ENCODE data around the gene UBTF. TPM values are rescaled to one million over a fixed set of nuclear protein-coding genes. Genes with fewer than 3 reads are reported as not detected.

Gene UBTF
- total and polyA plus RNA-seq, 7 experiments from 2014 or later: 49.0 to 303 (median 162) TPM

DNA sequence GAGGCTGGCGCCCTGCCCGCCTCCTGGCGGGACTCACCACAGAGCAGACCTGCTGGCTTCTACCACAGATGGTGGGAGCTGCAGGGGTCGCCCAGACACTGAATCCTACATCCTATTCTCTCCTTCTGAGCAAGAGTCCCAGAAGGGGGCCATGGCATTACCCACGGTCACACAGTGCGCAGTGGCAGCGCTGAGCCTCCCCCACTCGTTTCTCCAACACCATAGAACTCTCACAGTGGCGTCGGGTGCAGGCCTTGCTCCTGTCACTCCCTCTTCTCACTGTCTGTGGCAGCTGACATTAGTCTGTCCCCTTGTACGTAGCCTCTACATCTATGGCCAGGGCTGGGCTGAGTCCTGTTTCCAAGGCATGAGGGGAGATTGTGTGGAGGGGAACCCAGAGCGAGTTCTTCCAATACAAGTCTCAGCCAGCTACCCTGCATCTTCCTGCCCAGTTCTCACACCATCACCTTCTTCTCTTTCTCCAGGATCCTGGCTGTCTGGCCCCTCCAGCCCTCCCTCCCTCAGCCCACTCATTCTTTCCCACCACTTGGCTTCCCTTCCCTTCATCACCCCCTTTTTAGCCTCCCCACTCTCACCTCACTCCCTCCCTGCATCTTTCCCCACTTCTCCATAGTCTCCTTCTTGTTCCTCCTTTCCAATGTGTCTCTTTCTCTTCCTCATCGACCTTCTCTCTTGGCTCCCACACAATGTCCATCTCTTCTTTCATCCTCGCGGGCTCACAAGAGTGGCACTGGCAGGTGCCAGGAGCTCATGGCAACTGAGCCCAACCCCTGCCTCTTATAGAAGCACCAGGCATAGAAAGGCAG, 5.9 kb downstream of the UBTF start:
- H3K36me3 Mint-ChIP-seq: peaks cover 6 to 49% (median 27%) of the 10 kb centered on the region in 5 donors
- DNase-seq (no peak), ATAC-seq (no peak)
- Histone ChIP-seq H3K4me1 (ENCODE audit: control insufficient read depth in 2 of 2, insufficient read depth in 2 of 2, low read length in 2 of 2) (peaks cover 51 to 69% of the 10 kb centered on the region in 2 donors), H3K36me3 (ENCODE audit: control insufficient read depth in 2 of 3, insufficient read depth in 3 of 3, low read length in 3 of 3) (peaks cover 19 to 67% (median 34%) of the 10 kb centered on the region in 3 experiments), H3K9me3 (ENCODE audit: control insufficient read depth in 2 of 3, low read length in 3 of 3) (no peaks in the 10 kb centered on the region), H3K4me3 (ENCODE audit: low read length) (no peak overlapping the region), H3K27ac (ENCODE audit: low read depth, low read length) (peak overlapping the region; percentile 90), H3K27me3 (ENCODE audit: control insufficient read depth in 2 of 2, insufficient read depth in 2 of 2, low read length in 2 of 2) (no peaks in the 10 kb centered on the region)
- peaks cover 51 to 77% (median 62%) of the 10 kb centered on the region in 7 donors for H3K4me1 Mint-ChIP-seq
- intact Hi-C loops (cut with micrococcal nuclease): loop anchor here in 1 of 2 donors (10.0 kb wide), 2 partner anchors 849 to 1101 kb away; partner anchors contain the start of gene MAP3K14
- peaks cover 0 to 3% (median 0%) of the 10 kb centered on the region in 11 donors for H3K9me3 Mint-ChIP-seq
- peak overlapping the region in 7 of 10 donors; percentile 28 to 91 (median 70) for H3K4me3 Mint-ChIP-seq
- H3K27ac Mint-ChIP-seq: peak overlapping the region; percentile 56 to 99 (median 97)
- ChIA-PET POLR2A (interaction anchor here (0.7 to 14.1 kb wide), 6 partner anchors 7 to 132 kb away, joined by 3 to 319 read pairs (median 24); partner anchors contain the start of genes ATXN7L3 and SLC25A39), CTCF (interaction anchor here (1.1 to 2.0 kb wide), 2 partner anchors 12 to 118 kb away, joined by 3 to 4 read pairs; no protein-coding TSS in a partner anchor)
- no peaks in the 10 kb centered on the region for H3K27me3 Mint-ChIP-seq

- H3K27ac Mint-ChIP-seq: peak overlapping the region in 8 of 9 donors; percentile 87 to 99 (median 98)
- H3K4me3 Mint-ChIP-seq: peak overlapping the region in 4 of 10 donors; percentile 17 to 91 (median 76)
- peaks cover 12 to 55% (median 33%) of the 10 kb centered on the region in 5 donors for H3K36me3 Mint-ChIP-seq
- peaks cover 49 to 80% (median 64%) of the 10 kb centered on the region in 7 donors for H3K4me1 Mint-ChIP-seq
- Histone ChIP-seq H3K36me3 (ENCODE audit: control insufficient read depth in 2 of 3, insufficient read depth in 3 of 3, low read length in 3 of 3) (peaks cover 24 to 76% (median 38%) of the 10 kb centered on the region in 3 experiments), H3K4me3 (ENCODE audit: low read length) (no peak overlapping the region), H3K4me1 (ENCODE audit: control insufficient read depth in 2 of 2, insufficient read depth in 2 of 2, low read length in 2 of 2) (peaks cover 47 to 69% of the 10 kb centered on the region in 2 donors), H3K27me3 (ENCODE audit: control insufficient read depth in 2 of 2, insufficient read depth in 2 of 2, low read length in 2 of 2) (no peaks in the 10 kb centered on the region), H3K27ac (ENCODE audit: low read depth, low read length) (peak overlapping the region; percentile 90), H3K9me3 (ENCODE audit: control insufficient read depth in 2 of 3, low read length in 3 of 3) (no peaks in the 10 kb centered on the region)
- intact Hi-C loops (cut with micrococcal nuclease): loop anchor here in 1 of 2 donors (10.0 kb wide), 2 partner anchors 848 to 1102 kb away; partner anchors contain the start of gene MAP3K14
- ChIA-PET POLR2A (interaction anchor here (0.7 to 14.1 kb wide), 6 partner anchors 7 to 133 kb away, joined by 3 to 319 read pairs (median 44); partner anchors contain the start of genes ATXN7L3, SLC25A39, TMUB2 and UBTF), CTCF (interaction anchor here (0.6 to 5.0 kb wide), 8 partner anchors 7 to 135 kb away, joined by 3 to 47 read pairs (median 8); partner anchors contain the start of genes TMUB2 and UBTF)
- H3K27me3 Mint-ChIP-seq: no peaks in the 10 kb centered on the region
- DNase-seq (peak in 1 of 9 donors; percentile 20), ATAC-seq (no peak)
- H3K9me3 Mint-ChIP-seq: peaks cover 0 to 3% (median 0%) of the 10 kb centered on the region in 11 donors
Measured at GRCh38 chr17:44212507-44213402, 6.7 kb downstream of the UBTF start.

- H3K27ac Mint-ChIP-seq: peak overlapping the region in 7 of 9 donors; percentile 36 to 67 (median 43)
- peaks cover 12 to 50% (median 36%) of the 10 kb centered on the region in 5 donors for H3K36me3 Mint-ChIP-seq
- Histone ChIP-seq H3K27me3 (ENCODE audit: control insufficient read depth in 2 of 2, insufficient read depth in 2 of 2, low read length in 2 of 2) (no peaks in the 10 kb centered on the region), H3K36me3 (ENCODE audit: control insufficient read depth in 2 of 3, insufficient read depth in 3 of 3, low read length in 3 of 3) (peaks cover 28 to 87% (median 42%) of the 10 kb centered on the region in 3 experiments), H3K4me1 (ENCODE audit: control insufficient read depth in 2 of 2, insufficient read depth in 2 of 2, low read length in 2 of 2) (peaks cover 35 to 57% of the 10 kb centered on the region in 2 donors), H3K27ac (ENCODE audit: low read depth, low read length) (peak overlapping the region; percentile 14), H3K4me3 (ENCODE audit: low read length) (no peak overlapping the region), H3K9me3 (ENCODE audit: control insufficient read depth in 2 of 3, low read length in 3 of 3) (no peaks in the 10 kb centered on the region)
- ATAC-seq (no peak), DNase-seq (no peak)
- no peaks in the 10 kb centered on the region for H3K27me3 Mint-ChIP-seq
- peaks cover 0 to 3% (median 0%) of the 10 kb centered on the region in 11 donors for H3K9me3 Mint-ChIP-seq
- peaks cover 39 to 69% (median 54%) of the 10 kb centered on the region in 7 donors for H3K4me1 Mint-ChIP-seq
- ChIA-PET POLR2A (interaction anchor here (0.9 to 14.1 kb wide), 7 partner anchors 8 to 134 kb away, joined by 4 to 319 read pairs (median 28); partner anchors contain the start of genes ATXN7L3, GRN, SLC25A39 and TMUB2), CTCF (interaction anchor here (0.5 to 5.0 kb wide), 17 partner anchors 8 to 142 kb away, joined by 3 to 47 read pairs (median 6); partner anchors contain the start of genes GRN, SLC25A39, TMUB2 and UBTF)
- H3K4me3 Mint-ChIP-seq: peak overlapping the region in 2 of 10 donors; percentile 45 to 47
- intact Hi-C loops (cut with micrococcal nuclease): loop anchor here in 1 of 2 donors (10.0 kb wide), 2 partner anchors 847 to 1103 kb away; partner anchors contain the start of gene MAP3K14
Measured at GRCh38 chr17:44211281-44212265, 7.9 kb downstream of the UBTF start.

DNA sequence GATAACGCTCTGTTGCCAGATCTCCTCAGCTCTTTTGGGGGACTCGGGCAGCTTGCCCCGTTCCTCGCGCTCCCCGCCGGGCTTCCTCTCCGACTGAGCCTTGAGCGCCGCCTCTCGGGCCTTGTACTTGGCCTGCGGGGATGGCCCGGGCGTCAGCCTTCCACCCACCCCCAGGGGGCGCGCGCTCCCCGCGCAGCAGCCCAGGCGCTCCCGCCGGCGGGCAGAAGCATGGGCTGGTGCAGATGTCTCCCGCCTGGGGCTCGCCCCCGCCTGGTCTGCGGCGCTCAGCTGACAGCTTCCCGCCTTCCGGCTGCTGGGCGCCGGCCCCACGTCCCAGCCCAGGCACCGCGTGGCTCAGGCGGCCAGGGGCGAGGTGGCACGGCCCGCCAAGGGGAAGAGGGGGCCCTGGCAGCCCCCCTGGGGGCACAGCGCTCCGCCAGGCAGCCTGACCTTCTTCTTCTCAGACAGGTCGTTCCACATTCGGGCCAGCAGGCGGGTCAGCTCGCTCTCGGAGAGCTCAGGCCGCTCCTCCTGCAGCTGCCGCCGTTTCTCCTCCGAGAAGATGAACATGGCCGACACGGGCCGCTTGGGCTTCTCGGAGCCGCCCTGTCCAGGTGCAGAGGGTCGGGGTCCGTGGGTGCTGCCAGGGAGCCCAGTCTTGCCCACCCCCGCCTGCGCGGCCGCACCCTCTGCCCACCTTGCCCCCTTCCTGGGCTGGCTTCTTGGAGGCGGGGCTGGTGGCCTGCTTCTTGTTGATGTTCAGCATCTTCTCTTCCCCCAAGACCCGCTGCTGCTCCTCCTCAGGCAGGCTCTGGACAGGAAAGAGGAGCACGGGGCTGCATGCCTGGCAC, 8.9 kb downstream of the UBTF start:
- Mint-ChIP-seq H3K27me3 (no peaks in the 10 kb centered on the region), H3K27ac (peak overlapping the region; percentile 52 to 90 (median 81)), H3K4me3 (peak overlapping the region; percentile 16 to 77 (median 60)), H3K4me1 (peaks cover 30 to 67% (median 50%) of the 10 kb centered on the region in 7 donors), H3K9me3 (peaks cover 0 to 1% (median 0%) of the 10 kb centered on the region in 11 donors), H3K36me3 (peaks cover 12 to 43% (median 31%) of the 10 kb centered on the region in 5 donors)
- POLR2A ChIA-PET: interaction anchor here (0.5 to 14.1 kb wide), 15 partner anchors 9 to 140 kb away, joined by 3 to 319 read pairs (median 4); partner anchors contain the start of genes ATXN7L3, HDAC5, SLC25A39 and TMUB2
- Histone ChIP-seq H3K27ac (ENCODE audit: low read depth, low read length) (peak overlapping the region; percentile 68), H3K4me3 (ENCODE audit: low read length) (no peak overlapping the region), H3K27me3 (ENCODE audit: control insufficient read depth in 2 of 2, insufficient read depth in 2 of 2, low read length in 2 of 2) (no peaks in the 10 kb centered on the region), H3K9me3 (ENCODE audit: control insufficient read depth in 2 of 3, low read length in 3 of 3) (no peaks in the 10 kb centered on the region), H3K4me1 (ENCODE audit: control insufficient read depth in 2 of 2, insufficient read depth in 2 of 2, low read length in 2 of 2) (peaks cover 25 to 47% of the 10 kb centered on the region in 2 donors), H3K36me3 (ENCODE audit: control insufficient read depth in 2 of 3, insufficient read depth in 3 of 3, low read length in 3 of 3) (peaks cover 28 to 82% (median 37%) of the 10 kb centered on the region in 3 experiments)
- peak; percentile 99 for ATAC-seq
- intact Hi-C loops (cut with micrococcal nuclease): loop anchor here (1.0 to 10.0 kb wide), 9 partner anchors 8 to 1104 kb away; partner anchors contain the start of genes GRN (in 1 of the 2), HROB (in 1 of the 2), MAP3K14 (in 1 of the 2) and SLC25A39 (in 1 of the 2)
- CTCF ChIA-PET: interaction anchor here (0.5 to 5.0 kb wide), 22 partner anchors 9 to 143 kb away, joined by 3 to 47 read pairs (median 6); partner anchors contain the start of genes GRN, HDAC5, SLC25A39 and TMUB2
- peak; percentile 82 to 97 (median 93) for DNase-seq
